ENCODE measurements around the gene PNKD. TPM values are rescaled to one million over a fixed set of nuclear protein-coding genes. Genes with fewer than 3 reads are reported as not detected.

PNKD gene
- total and polyA plus RNA-seq, 2 donors (not counting 1 experiment from before 2014, with no cell fraction given): 27.7 to 29.1 TPM

- Histone ChIP-seq H4K20me1 (ENCODE audit: control insufficient read depth, extremely low read depth, insufficient read depth, low read length) (no peaks in the 10 kb centered on the region), H3K9me3 (ENCODE audit: control insufficient read depth, insufficient read depth, low read depth, low read length) (no peaks in the 10 kb centered on the region), H3K4me1 (ENCODE audit: control insufficient read depth, extremely low read depth, insufficient read depth, low read length) (no peaks in the 10 kb centered on the region), H3K79me2 (ENCODE audit: control insufficient read depth, insufficient read depth, low read length) (no peaks in the 10 kb centered on the region), H3K36me3 (ENCODE audit: control insufficient read depth, insufficient read depth, low read length) (no peaks in the 10 kb centered on the region), H3K4me3 (replicated peaks in 1 of 4; ENCODE audit: control extremely low read depth in 1 of 4, insufficient read depth in 1 of 4, low read depth in 3 of 4, low read length in 4 of 4) (no peak overlapping the region), H3K4me2 (ENCODE audit: extremely low read depth, insufficient read depth, low read length) (no peak overlapping the region), H3K9ac (ENCODE audit: insufficient read depth, low read length) (no peak overlapping the region), H3K27ac (ENCODE audit: insufficient read depth, low read length) (no peak overlapping the region), H2AFZ (ENCODE audit: low read length) (no peak overlapping the region), H3K27me3 (ENCODE audit: control insufficient read depth, insufficient read depth, low read length) (no peaks in the 10 kb centered on the region)
- DNase-seq (ENCODE audit: low read depth in 2 of 2): no peak
- TF ChIP-seq EZH2 (IDR thresholded peaks at IDR 0.05; ENCODE audit: low read length, missing control alignments): no peak
- TF ChIP-seq, protein P1, sequence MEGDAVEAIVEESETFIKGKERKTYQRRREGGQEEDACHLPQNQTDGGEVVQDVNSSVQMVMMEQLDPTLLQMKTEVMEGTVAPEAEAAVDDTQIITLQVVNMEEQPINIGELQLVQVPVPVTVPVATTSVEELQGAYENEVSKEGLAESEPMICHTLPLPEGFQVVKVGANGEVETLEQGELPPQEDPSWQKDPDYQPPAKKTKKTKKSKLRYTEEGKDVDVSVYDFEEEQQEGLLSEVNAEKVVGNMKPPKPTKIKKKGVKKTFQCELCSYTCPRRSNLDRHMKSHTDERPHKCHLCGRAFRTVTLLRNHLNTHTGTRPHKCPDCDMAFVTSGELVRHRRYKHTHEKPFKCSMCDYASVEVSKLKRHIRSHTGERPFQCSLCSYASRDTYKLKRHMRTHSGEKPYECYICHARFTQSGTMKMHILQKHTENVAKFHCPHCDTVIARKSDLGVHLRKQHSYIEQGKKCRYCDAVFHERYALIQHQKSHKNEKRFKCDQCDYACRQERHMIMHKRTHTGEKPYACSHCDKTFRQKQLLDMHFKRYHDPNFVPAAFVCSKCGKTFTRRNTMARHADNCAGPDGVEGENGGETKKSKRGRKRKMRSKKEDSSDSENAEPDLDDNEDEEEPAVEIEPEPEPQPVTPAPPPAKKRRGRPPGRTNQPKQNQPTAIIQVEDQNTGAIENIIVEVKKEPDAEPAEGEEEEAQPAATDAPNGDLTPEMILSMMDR (conservative IDR thresholded peaks at IDR 0.05 in 1 of 2, IDR thresholded peaks at IDR 0.05 in 1 of 2; ENCODE audit: low read depth in 1 of 2, low read length in 2 of 2): no peak
Observed at GRCh38 chr2:218354850-218355443, 84.6 kb downstream of the PNKD start.

DNA sequence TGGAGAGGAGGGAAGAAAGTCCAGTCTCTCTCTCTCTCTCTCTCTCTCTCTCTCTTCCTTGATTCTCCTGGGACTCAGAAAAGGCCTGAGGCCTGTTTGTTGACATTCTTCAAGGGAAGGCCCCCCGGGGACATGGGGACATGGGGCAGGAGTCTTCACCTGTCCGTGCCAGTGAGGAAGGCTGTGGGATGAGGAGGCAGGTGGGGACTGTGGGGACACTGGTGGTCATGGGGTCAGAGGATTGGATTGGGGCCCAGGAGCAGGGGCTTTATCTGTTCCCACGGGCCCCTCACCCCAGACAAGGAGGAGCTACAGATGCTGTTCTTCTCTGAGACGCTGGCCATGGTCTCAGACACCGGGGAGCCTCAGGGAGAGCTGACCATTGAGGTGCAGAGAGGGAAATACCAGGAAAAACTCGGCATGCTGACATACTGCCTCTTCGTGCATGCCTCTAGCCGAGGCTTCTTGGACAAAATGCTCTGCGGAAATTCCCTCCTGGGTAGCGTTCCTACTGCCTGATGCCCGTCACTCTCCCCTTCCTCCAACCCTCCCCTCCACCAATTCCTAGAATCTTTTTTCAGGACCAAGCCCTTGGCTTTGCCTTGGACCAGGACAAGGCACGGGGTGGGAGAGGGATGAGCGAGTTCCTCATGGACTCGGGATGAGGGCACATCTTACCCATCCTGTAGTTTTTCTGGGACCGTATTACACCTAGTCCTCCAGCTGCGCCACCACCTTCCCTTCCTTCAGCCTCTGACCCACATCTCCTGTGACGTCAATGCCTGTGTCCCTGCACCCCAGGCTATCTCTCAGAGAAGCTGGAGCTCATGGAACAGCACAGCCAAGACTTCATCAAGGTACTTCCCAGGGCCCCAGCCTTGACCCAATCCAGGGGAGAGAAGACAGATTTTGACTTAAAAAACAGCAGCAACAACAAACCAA is 87.2 kb downstream of the PNKD start:
- Histone ChIP-seq H3K4me1 (ENCODE audit: control insufficient read depth, extremely low read depth, insufficient read depth, low read length) (no peaks in the 10 kb centered on the region), H3K27ac (ENCODE audit: insufficient read depth, low read length) (no peak overlapping the region), H3K4me2 (ENCODE audit: extremely low read depth, insufficient read depth, low read length) (no peak overlapping the region), H3K36me3 (ENCODE audit: control insufficient read depth, insufficient read depth, low read length) (no peaks in the 10 kb centered on the region), H2AFZ (ENCODE audit: low read length) (no peak overlapping the region), H3K79me2 (ENCODE audit: control insufficient read depth, insufficient read depth, low read length) (no peaks in the 10 kb centered on the region), H3K27me3 (ENCODE audit: control insufficient read depth, insufficient read depth, low read length) (no peaks in the 10 kb centered on the region), H4K20me1 (ENCODE audit: control insufficient read depth, extremely low read depth, insufficient read depth, low read length) (no peaks in the 10 kb centered on the region), H3K4me3 (replicated peaks in 1 of 4; ENCODE audit: control extremely low read depth in 1 of 4, insufficient read depth in 1 of 4, low read depth in 3 of 4, low read length in 4 of 4) (no peak overlapping the region), H3K9me3 (ENCODE audit: control insufficient read depth, insufficient read depth, low read depth, low read length) (no peaks in the 10 kb centered on the region), H3K9ac (ENCODE audit: insufficient read depth, low read length) (no peak overlapping the region)
- DNase-seq (ENCODE audit: low read depth in 2 of 2): no peak
- TF ChIP-seq, protein P1 (conservative IDR thresholded peaks at IDR 0.05 in 1 of 2, IDR thresholded peaks at IDR 0.05 in 1 of 2; ENCODE audit: low read depth in 1 of 2, low read length in 2 of 2): peak in 1 of 2 donors; percentile 2
- no peak for TF ChIP-seq EZH2 (IDR thresholded peaks at IDR 0.05; ENCODE audit: low read length, missing control alignments)

DNA sequence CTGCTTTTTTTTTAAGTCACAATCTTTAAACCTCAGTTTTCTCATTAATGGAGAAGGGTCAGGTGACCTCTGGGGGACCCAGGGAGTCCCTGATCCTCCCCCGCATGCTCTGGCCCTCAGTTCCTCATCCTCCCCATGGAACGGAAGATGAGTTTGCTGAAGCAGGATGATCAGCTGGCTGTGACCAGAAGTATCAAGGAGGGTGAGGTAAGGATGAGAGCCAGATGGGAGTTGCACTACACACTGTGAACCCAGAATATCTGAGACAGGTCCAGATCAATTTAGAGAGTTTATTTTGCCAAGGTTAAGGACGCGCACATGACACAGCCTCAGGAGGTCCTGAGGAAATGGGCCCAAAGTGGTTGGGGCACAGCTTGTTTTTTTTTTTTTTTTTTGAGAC is 90.1 kb downstream of the PNKD start:
- no peak for DNase-seq (ENCODE audit: low read depth in 2 of 2)
- Histone ChIP-seq H3K27ac (ENCODE audit: insufficient read depth, low read length) (no peak overlapping the region), H3K27me3 (ENCODE audit: control insufficient read depth, insufficient read depth, low read length) (no peaks in the 10 kb centered on the region), H3K36me3 (ENCODE audit: control insufficient read depth, insufficient read depth, low read length) (no peaks in the 10 kb centered on the region), H3K4me1 (ENCODE audit: control insufficient read depth, extremely low read depth, insufficient read depth, low read length) (no peaks in the 10 kb centered on the region), H3K9me3 (ENCODE audit: control insufficient read depth, insufficient read depth, low read depth, low read length) (no peaks in the 10 kb centered on the region), H3K79me2 (ENCODE audit: control insufficient read depth, insufficient read depth, low read length) (no peaks in the 10 kb centered on the region), H3K4me3 (replicated peaks in 1 of 4; ENCODE audit: control extremely low read depth in 1 of 4, insufficient read depth in 1 of 4, low read depth in 3 of 4, low read length in 4 of 4) (no peak overlapping the region), H3K4me2 (ENCODE audit: extremely low read depth, insufficient read depth, low read length) (no peak overlapping the region), H4K20me1 (ENCODE audit: control insufficient read depth, extremely low read depth, insufficient read depth, low read length) (no peaks in the 10 kb centered on the region), H2AFZ (ENCODE audit: low read length) (no peak overlapping the region), H3K9ac (ENCODE audit: insufficient read depth, low read length) (no peak overlapping the region)
- TF ChIP-seq EZH2 (IDR thresholded peaks at IDR 0.05; ENCODE audit: low read length, missing control alignments): no peak
- TF ChIP-seq, protein P1 (conservative IDR thresholded peaks at IDR 0.05 in 1 of 2, IDR thresholded peaks at IDR 0.05 in 1 of 2; ENCODE audit: low read depth in 1 of 2, low read length in 2 of 2): no peak
